Gastroesophageal sphincter (tissue), 3 donors: ENCODE data around the gene ARHGAP6.

Experiments
- CTCF ChIP-seq, 4 experiments: fragments of 200-600 bp in 2 of 4; fragments of 450-650 bp in 2 of 4; sonication (generic) in 1 of 4; IDR thresholded peaks; one replicate each; pipeline ENCODE4 v1.5.1; 2017 to 2019; ENCODE audit warnings: antibody characterized with exemption in 4 of 4, mild to moderate bottlenecking in 2 of 4, moderate library complexity in 2 of 4
- EP300 ChIP-seq: sonication (generic); formaldehyde crosslinking; IDR thresholded peaks from one replicate; pipeline ENCODE4 v1.6.1; 2017; ENCODE audit warnings: antibody characterized with exemption, mild to moderate bottlenecking
- POLR2AphosphoS5 ChIP-seq: sonication (generic); formaldehyde crosslinking; IDR thresholded peaks from one replicate; pipeline ENCODE4 v1.6.1; 2017; ENCODE audit warnings: antibody characterized with exemption

GRCh38 chrX:11585174-11585573 is 80.5 kb downstream of the ARHGAP6 start:
- TF ChIP-seq EP300: no peak
- TF ChIP-seq CTCF (IDR thresholded peaks at IDR 0.05): no peak
- TF ChIP-seq POLR2AphosphoS5: no peak
